PC-3 (cell line): ENCODE measurements around the gene HDAC11. TPM values are rescaled to one million over a fixed set of nuclear protein-coding genes. Genes with fewer than 3 reads are reported as not detected.

Source experiments
- ATAC-seq: fragments of 200-7000 bp; cut with Tn5 transposase; 2 replicates; pipeline ENCODE4 v1.9.1; 2020; ENCODE audit warnings: mild to moderate bottlenecking, moderate library complexity
- BruUV-seq: library from RNA; stranded (reverse); fragments of 400-500 nt; replicated peaks from 2 replicates; lab custom pipeline; 2021; lab: Mats Ljungman, UMichigan
- CTCF ChIA-PET: fragments of 300-600 bp; sonication (Branson Sonifier 250); formaldehyde crosslinking; loops from one replicate; lab custom pipeline; 2022; ENCODE audit warnings: antibody characterized with exemption; lab: Charles Lee
- POLR2A ChIA-PET: fragments of 300-600 bp; sonication (Branson Sonifier 250); formaldehyde crosslinking; loops from one replicate; lab custom pipeline; 2022; ENCODE audit warnings: antibody characterized with exemption; ENCODE audit not compliant: unreplicated experiment; lab: Charles Lee
- DNase-seq: peaks from one replicate; pipeline ENCODE4 v3.0.0-alpha.2; 2015
- H2AFZ ChIP-seq: fragments of 300-600 bp; sonication (generic); 2 replicates; pipeline ENCODE4 v1.6.0; 2016; ENCODE audit warnings: antibody characterized with exemption, low read length
- H3F3A ChIP-seq: fragments of 300-600 bp; sonication (generic); one replicate; pipeline ENCODE4 v1.6.0; 2017; ENCODE audit warnings: antibody characterized with exemption, low read length, control low read depth, mild to moderate bottlenecking; ENCODE audit not compliant: unreplicated experiment
- H3K27ac ChIP-seq: fragments of 300-600 bp; sonication (generic); 2 replicates; pipeline ENCODE4 v1.5.1; 2016; ENCODE audit warnings: mild to moderate bottlenecking, low read length
- H3K27me3 ChIP-seq: fragments of 300-600 bp; sonication (generic); 2 replicates; pipeline ENCODE4 v1.6.1; 2016; ENCODE audit warnings: low read length, mixed read lengths
- H3K36me3 ChIP-seq: fragments of 300-600 bp; sonication (generic); 2 replicates; pipeline ENCODE4 v1.6.1; 2016; ENCODE audit warnings: low read depth, mixed run types, low read length, mixed read lengths
- H3K4me1 ChIP-seq: fragments of 300-600 bp; sonication (generic); 2 replicates; pipeline ENCODE4 v1.5.1; 2016; ENCODE audit warnings: low read length; ENCODE audit not compliant: insufficient read depth
- H3K4me2 ChIP-seq: fragments of 300-600 bp; sonication (generic); 2 replicates; pipeline ENCODE4 v1.6.0; 2016; ENCODE audit warnings: low read length
- H3K4me3 ChIP-seq: fragments of 300-600 bp; sonication (generic); 2 replicates; pipeline ENCODE4 v1.5.1; 2016; ENCODE audit warnings: mild to moderate bottlenecking, low read length, mixed read lengths
- H3K79me2 ChIP-seq: fragments of 300-600 bp; sonication (generic); 2 replicates; pipeline ENCODE4 v1.6.1; 2017; ENCODE audit warnings: low read length, mixed read lengths
- H3K9ac ChIP-seq: fragments of 300-600 bp; sonication (generic); 2 replicates; pipeline ENCODE4 v1.6.0; 2016; ENCODE audit warnings: mild to moderate bottlenecking, low read length
- H3K9me2 ChIP-seq: fragments of 300-600 bp; sonication (generic); replicated peaks from 2 replicates; pipeline ENCODE4 v1.6.1; 2016; ENCODE audit warnings: mixed run types, low read length, mixed read lengths
- H3K9me3 ChIP-seq: fragments of 300-600 bp; sonication (generic); 2 replicates; pipeline ENCODE4 v1.6.1; 2016; ENCODE audit warnings: low read length, mixed read lengths
- H4K20me1 ChIP-seq: fragments of 300-600 bp; sonication (generic); 2 replicates; pipeline ENCODE4 v1.6.1; 2016; ENCODE audit warnings: low read length, mixed read lengths
- EZH2 ChIP-seq: fragments of 300-600 bp; sonication (generic); IDR thresholded peaks from one replicate; pipeline ENCODE4 v1.6.1; 2017; ENCODE audit warnings: antibody characterized with exemption, mild to moderate bottlenecking, low read length; ENCODE audit not compliant: unreplicated experiment
- EZH2phosphoT487 ChIP-seq: fragments of 300-600 bp; sonication (generic); IDR thresholded peaks from 2 replicates; pipeline ENCODE4 v1.6.1; 2018; ENCODE audit warnings: mild to moderate bottlenecking, antibody characterized with exemption, low read length, borderline replicate concordance
- intact Hi-C: fragments of 100-400 bp; cut with micrococcal nuclease; formaldehyde crosslinking; loops from 2 replicates; pipeline ENCODE4 v1.9.0; 2023
- total RNA-seq: library from RNA; depleted of rRNA; stranded (reverse); fragments of >200 nt; gene quantifications from 2 replicates; pipeline ENCODE4 v1.2.3, GENCODE V29; 2014
- TF ChIP-seq, protein P1 (sequence below): fragments of 300-600 bp; sonication (generic); conservative IDR thresholded peaks from 2 replicates; pipeline ENCODE4 v1.5.1; 2017; ENCODE audit warnings: antibody characterized with exemption, low read depth, mild to moderate bottlenecking, low read length

HDAC11 gene
- total RNA-seq, 1 experiment from 2014 or later: 24.2 TPM

DNA sequence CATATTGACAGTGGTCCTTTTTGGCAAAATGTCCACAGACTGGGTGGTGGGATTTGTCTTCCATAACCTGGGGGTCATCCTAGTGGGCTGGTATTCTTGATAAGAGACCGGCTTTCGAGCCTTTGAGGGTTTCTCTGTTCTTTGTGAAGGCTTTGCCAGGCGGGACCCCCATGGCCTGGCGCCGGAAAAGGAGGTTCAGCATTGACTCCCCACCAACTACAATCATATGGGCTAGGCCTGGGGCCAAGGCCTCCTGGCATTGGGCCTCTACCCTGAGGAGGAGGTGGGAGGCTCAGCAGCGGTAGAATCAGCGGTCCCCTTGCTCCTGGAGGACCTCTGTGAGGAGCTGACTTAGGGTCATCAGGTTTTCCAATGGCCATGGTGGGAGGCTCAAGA is 19.8 kb upstream of the HDAC11 start:
- H3K27ac ChIP-seq: no peak overlapping the region
- H4K20me1 ChIP-seq: no peaks in the 10 kb centered on the region
- H3F3A ChIP-seq: no peaks in the 10 kb centered on the region
- no peaks in the 10 kb centered on the region for H3K79me2 ChIP-seq
- H3K27me3 ChIP-seq: no peaks in the 10 kb centered on the region
- DNase-seq (no peak), ATAC-seq (no peak)
- H3K9ac ChIP-seq: no peak overlapping the region
- ChIA-PET POLR2A (no interaction called here), CTCF (no interaction called here)
- H3K4me2 ChIP-seq: no peak overlapping the region
- H3K9me3 ChIP-seq: no peaks in the 10 kb centered on the region
- no peaks in the 10 kb centered on the region for H3K4me1 ChIP-seq
- H3K9me2 ChIP-seq: no peaks in the 10 kb centered on the region
- intact Hi-C loops: no loop called here
- TF ChIP-seq EZH2phosphoT487: no peak
- TF ChIP-seq, protein P1, sequence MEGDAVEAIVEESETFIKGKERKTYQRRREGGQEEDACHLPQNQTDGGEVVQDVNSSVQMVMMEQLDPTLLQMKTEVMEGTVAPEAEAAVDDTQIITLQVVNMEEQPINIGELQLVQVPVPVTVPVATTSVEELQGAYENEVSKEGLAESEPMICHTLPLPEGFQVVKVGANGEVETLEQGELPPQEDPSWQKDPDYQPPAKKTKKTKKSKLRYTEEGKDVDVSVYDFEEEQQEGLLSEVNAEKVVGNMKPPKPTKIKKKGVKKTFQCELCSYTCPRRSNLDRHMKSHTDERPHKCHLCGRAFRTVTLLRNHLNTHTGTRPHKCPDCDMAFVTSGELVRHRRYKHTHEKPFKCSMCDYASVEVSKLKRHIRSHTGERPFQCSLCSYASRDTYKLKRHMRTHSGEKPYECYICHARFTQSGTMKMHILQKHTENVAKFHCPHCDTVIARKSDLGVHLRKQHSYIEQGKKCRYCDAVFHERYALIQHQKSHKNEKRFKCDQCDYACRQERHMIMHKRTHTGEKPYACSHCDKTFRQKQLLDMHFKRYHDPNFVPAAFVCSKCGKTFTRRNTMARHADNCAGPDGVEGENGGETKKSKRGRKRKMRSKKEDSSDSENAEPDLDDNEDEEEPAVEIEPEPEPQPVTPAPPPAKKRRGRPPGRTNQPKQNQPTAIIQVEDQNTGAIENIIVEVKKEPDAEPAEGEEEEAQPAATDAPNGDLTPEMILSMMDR: no peak
- TF ChIP-seq EZH2: no peak
- no peaks in the 10 kb centered on the region for H3K36me3 ChIP-seq
- H3K4me3 ChIP-seq: no peak overlapping the region
- no TSS peak for BruUV-seq
- H2AFZ ChIP-seq: no peak overlapping the region

DNA sequence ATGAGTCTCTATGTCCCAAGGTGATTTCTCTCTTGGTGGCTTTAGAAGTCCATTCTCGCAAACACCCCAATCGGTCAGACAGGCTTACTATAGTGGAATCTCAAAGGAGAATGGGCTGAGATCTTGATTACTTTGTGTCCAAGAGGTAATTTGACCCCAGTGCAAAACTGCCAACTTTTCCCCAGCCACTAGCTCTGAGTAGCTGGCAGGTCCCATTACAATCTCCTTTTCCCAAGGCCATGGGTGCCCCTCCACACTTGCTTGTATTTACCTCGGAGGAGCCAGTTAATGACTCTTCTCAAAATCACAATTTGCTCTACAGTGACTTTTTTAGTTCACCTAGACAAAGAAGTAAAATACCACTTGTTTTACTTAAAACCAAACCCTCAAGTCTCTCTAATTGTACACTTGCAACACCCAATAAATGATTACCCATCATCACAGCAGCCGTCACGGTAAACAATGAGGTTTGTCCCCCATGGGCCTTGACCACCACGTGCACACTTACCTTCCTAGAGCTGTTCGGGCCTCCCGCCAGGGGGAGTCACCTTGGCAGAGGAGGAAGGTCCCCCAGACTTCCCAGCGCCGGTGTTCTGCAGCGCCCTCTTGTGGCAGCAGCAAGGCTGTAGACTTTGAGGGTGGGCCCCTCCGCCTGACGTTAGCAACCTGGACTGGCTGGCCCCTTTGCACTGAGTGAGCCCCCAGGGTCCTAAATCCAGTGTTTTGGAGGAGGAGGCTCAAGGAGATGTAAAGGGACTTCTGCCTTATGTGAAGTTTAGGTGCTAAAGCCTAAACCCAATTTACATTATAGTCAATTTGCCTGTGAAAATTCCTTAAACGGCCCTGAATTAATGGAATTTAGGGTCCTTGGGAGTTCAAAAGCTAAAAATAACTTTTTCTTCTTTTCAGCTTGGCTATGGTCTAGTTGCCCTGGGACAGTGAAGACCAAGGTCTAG is 18.7 kb upstream of the HDAC11 start:
- TF ChIP-seq EZH2: no peak
- TF ChIP-seq, protein P1: peak; percentile 99
- H3F3A ChIP-seq: no peaks in the 10 kb centered on the region
- DNase-seq (peak; percentile 87), ATAC-seq (peak; percentile 89)
- H2AFZ ChIP-seq: 0 out of 2 replicates have a peak overlapping the region, but pooled peaks have one; percentile 25
- H3K27ac ChIP-seq: no peak overlapping the region
- intact Hi-C loops: no loop called here
- no peaks in the 10 kb centered on the region for H3K4me1 ChIP-seq
- H3K79me2 ChIP-seq: no peaks in the 10 kb centered on the region
- no peaks in the 10 kb centered on the region for H3K36me3 ChIP-seq
- ChIA-PET CTCF (interaction anchor here (0.6 to 0.9 kb wide), 2 partner anchors 35 to 178 kb away, joined by 3 to 4 read pairs; no protein-coding TSS in a partner anchor), POLR2A (no interaction called here)
- no peak overlapping the region for H3K4me2 ChIP-seq
- BruUV-seq: no TSS peak
- H3K9me3 ChIP-seq: no peaks in the 10 kb centered on the region
- no peaks in the 10 kb centered on the region for H3K9me2 ChIP-seq
- H3K27me3 ChIP-seq: no peaks in the 10 kb centered on the region
- H3K4me3 ChIP-seq: no peak overlapping the region
- H4K20me1 ChIP-seq: no peaks in the 10 kb centered on the region
- H3K9ac ChIP-seq: no peak overlapping the region

DNA sequence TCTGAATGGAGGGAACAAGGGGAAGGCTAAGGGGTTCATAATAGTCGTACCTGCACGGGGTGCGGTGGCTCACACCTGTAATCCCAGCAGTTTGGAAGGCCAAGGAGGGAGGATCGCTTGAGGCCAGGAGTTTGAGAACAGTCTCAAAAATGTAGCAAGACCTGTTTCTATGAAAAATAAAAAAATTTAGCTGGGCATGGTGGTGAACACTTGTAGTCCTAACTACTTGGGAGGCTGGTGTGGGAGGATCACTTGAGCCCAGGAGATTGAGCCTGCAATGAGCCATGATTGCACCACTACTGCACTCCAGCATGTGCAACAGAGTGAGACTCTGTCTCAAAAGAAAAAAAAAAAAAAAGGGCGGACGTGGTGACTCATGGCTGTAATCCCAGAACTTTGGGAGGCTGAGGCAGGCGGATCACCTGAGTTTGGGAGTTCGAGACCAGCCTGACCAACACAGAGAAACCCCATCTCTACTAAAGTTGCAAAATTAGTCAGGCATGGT is 17.9 kb upstream of the HDAC11 start:
- intact Hi-C loops: no loop called here
- Histone ChIP-seq H3K27ac (no peak overlapping the region), H2AFZ (no peak overlapping the region), H3K79me2 (no peaks in the 10 kb centered on the region), H3K4me2 (no peak overlapping the region), H3K36me3 (no peaks in the 10 kb centered on the region), H3K9ac (no peak overlapping the region), H3K9me3 (no peaks in the 10 kb centered on the region), H3F3A (no peaks in the 10 kb centered on the region), H3K27me3 (no peaks in the 10 kb centered on the region), H3K9me2 (no peaks in the 10 kb centered on the region), H3K4me3 (no peak overlapping the region), H3K4me1 (no peaks in the 10 kb centered on the region), H4K20me1 (no peaks in the 10 kb centered on the region)
- DNase-seq (no peak), ATAC-seq (no peak)
- TF ChIP-seq, protein P1: no peak
- no peak for TF ChIP-seq EZH2
- no peak for TF ChIP-seq EZH2phosphoT487
- no TSS peak for BruUV-seq
- CTCF ChIA-PET: interaction anchor here (0.6 to 0.9 kb wide), 2 partner anchors 34 to 178 kb away, joined by 3 to 4 read pairs; no protein-coding TSS in a partner anchor
- POLR2A ChIA-PET: no interaction called here
